Measurements from ENCODE around the gene SPDYE3. TPM values are rescaled to one million over a fixed set of nuclear protein-coding genes. Genes with fewer than 3 reads are reported as not detected.

The SPDYE3 gene
- total RNA-seq, 1 experiment from 2014 or later, result not detected

GRCh38 chr7:100367251-100367620, 59.7 kb downstream of the SPDYE3 start:
- Histone ChIP-seq H3K9ac (ENCODE audit: extremely low read depth, insufficient read length, low read length) (no peak overlapping the region), H3K79me2 (ENCODE audit: insufficient read depth, low read length) (no peaks in the 10 kb centered on the region), H3K4me1 (ENCODE audit: insufficient read depth, low read length) (no peaks in the 10 kb centered on the region; the same call in 1 of the 2 replicates), H2BK5ac (ENCODE audit: insufficient read length, low read length) (no peak overlapping the region), H4K20me1 (ENCODE audit: control insufficient read depth, insufficient read depth, insufficient read length) (no peaks in the 10 kb centered on the region), H4K5ac (ENCODE audit: insufficient read length, low read depth, low read length) (no peak overlapping the region), H3K4ac (ENCODE audit: low read depth, low read length) (no peak overlapping the region), H4K8ac (replicated peaks; ENCODE audit: insufficient read length, low read depth, low read length) (no peak overlapping the region), H2AK5ac (ENCODE audit: insufficient read length, low read length) (no peak overlapping the region), H2BK12ac (ENCODE audit: insufficient read length, low read depth, low read length) (no peak overlapping the region), H4K91ac (ENCODE audit: insufficient read length, low read depth, low read length) (no peak overlapping the region), H2BK120ac (ENCODE audit: low read depth, low read length, poor library complexity, severe bottlenecking) (no peak overlapping the region), H2AFZ (ENCODE audit: low read length) (no peak overlapping the region), H3K56ac (ENCODE audit: insufficient read length, low read depth, low read length) (no peak overlapping the region), H3T11ph (ENCODE audit: low read length) (no peak overlapping the region), H3K18ac (ENCODE audit: insufficient read length, low read depth, low read length) (no peak overlapping the region), H3K27ac (ENCODE audit: insufficient read length, low read depth, low read length) (no peak overlapping the region), H3K79me1 (ENCODE audit: insufficient read depth, low read depth, low read length, poor library complexity, severe bottlenecking) (no peaks in the 10 kb centered on the region), H3K9me3 (ENCODE audit: control insufficient read depth, low read depth, low read length) (no peaks in the 10 kb centered on the region), H3K27me3 (ENCODE audit: insufficient read depth, low read length) (no peaks in the 10 kb centered on the region), H3K23ac (ENCODE audit: insufficient read length, low read depth, low read length) (no peak overlapping the region), H2BK20ac (ENCODE audit: low read depth, low read length, poor library complexity, severe bottlenecking) (no peak overlapping the region), H3K23me2 (ENCODE audit: insufficient read length, low read depth, low read length, poor library complexity, severe bottlenecking) (no peaks in the 10 kb centered on the region), H3K14ac (ENCODE audit: insufficient read depth, low read length) (no peak overlapping the region), H3K4me2 (ENCODE audit: insufficient read depth, insufficient read length, low read length) (no peak overlapping the region), H2BK15ac (ENCODE audit: low read depth, low read length) (no peak overlapping the region)
- WGBS (ENCODE audit: extremely low coverage, insufficient read length, low lambda C conversion rate), result no CpG with 5 or more reads among the region's 8 CpGs
- no peak for DNase-seq
- Mint-ChIP-seq H3K36me3 (ENCODE audit: insufficient read depth in 1 of 3, low read depth in 3 of 3) (peaks cover 25 to 50% (median 32%) of the 10 kb centered on the region in 3 experiments), H3K4me3 (no peak overlapping the region), H3K4me1 (peaks cover 35 to 48% of the 10 kb centered on the region in 2 experiments), H3K27ac (peak overlapping the region; percentile 34 to 65 (median 62); a peak in 4 of 7 replicates), H3K9me3 (no peaks in the 10 kb centered on the region), H3K27me3 (ENCODE audit: low read depth) (no peaks in the 10 kb centered on the region; the same call in 1 of the 2 replicates)
- TF ChIP-seq CTCF (conservative IDR thresholded peaks at IDR 0.05), result no peak

All from H9 (cell line).